Measurements from ENCODE around the gene GSTM1. TPM values are rescaled to one million over a fixed set of nuclear protein-coding genes. Genes with fewer than 3 reads are reported as not detected.

GSTM1 gene
- total and polyA plus RNA-seq, 7 donors = 0.39 to 27.6 (median 17.0) TPM; not detected in 3

- intact Hi-C loops (cut with DNase I) = no loop called here
- Histone ChIP-seq H3K4me3 (no peak overlapping the region), H3K27me3 (peaks cover 0 to 4% (median 0%) of the 10 kb centered on the region in 3 donors), H3K4me1 (peaks cover 0 to under 1% (median 0%) of the 10 kb centered on the region in 4 donors), H3K27ac (no peak overlapping the region), H3K36me3 (no peaks in the 10 kb centered on the region), H3K9me3 (no peaks in the 10 kb centered on the region)
- TF ChIP-seq POLR2AphosphoS5 (IDR thresholded peaks at IDR 0.05) = no peak
- TF ChIP-seq EP300 (IDR thresholded peaks at IDR 0.05) = no peak
- TF ChIP-seq POLR2A (IDR thresholded peaks at IDR 0.05) = no peak
- no peak for TF ChIP-seq CTCF (IDR thresholded peaks at IDR 0.05)
- no peak for DNase-seq
- WGBS, 2 donors = 93 to 94% methylated on average over 5 of the region's 5 CpGs
Observed at GRCh38 chr1:109713636-109714035, 26.0 kb downstream of the GSTM1 start.

GRCh38 chr1:109714661-109715372, 27.2 kb downstream of the GSTM1 start:
- WGBS, 2 donors = 88 to 94% methylated on average over 12 of the region's 12 CpGs
- H3K4me1 ChIP-seq = peaks cover 0 to 11% (median 0%) of the 10 kb centered on the region in 4 donors
- DNase-seq = no peak
- H3K27me3 ChIP-seq = peaks cover 0 to 4% (median 0%) of the 10 kb centered on the region in 3 donors
- no peaks in the 10 kb centered on the region for H3K9me3 ChIP-seq
- intact Hi-C loops (cut with DNase I) = no loop called here
- H3K4me3 ChIP-seq = no peak overlapping the region
- no peak overlapping the region for H3K27ac ChIP-seq
- TF ChIP-seq POLR2A (IDR thresholded peaks at IDR 0.05) (no peak), EP300 (IDR thresholded peaks at IDR 0.05) (no peak), POLR2AphosphoS5 (IDR thresholded peaks at IDR 0.05) (no peak), CTCF (IDR thresholded peaks at IDR 0.05) (no peak)
- H3K36me3 ChIP-seq = no peaks in the 10 kb centered on the region

GRCh38 chr1:109716121-109716520, 28.5 kb downstream of the GSTM1 start:
- WGBS, 2 donors = 94 to 96% methylated on average over 3 of the region's 3 CpGs
- no peak overlapping the region for H3K27ac ChIP-seq

GRCh38 chr1:109716570-109717090, 29.0 kb downstream of the GSTM1 start:
- no peak for DNase-seq
- intact Hi-C loops (cut with DNase I) = no loop called here

More at GRCh38 chr1:109716121-109716520, 28.5 kb downstream of the GSTM1 start:
- Histone ChIP-seq H3K4me3 (no peak overlapping the region), H3K36me3 (no peaks in the 10 kb centered on the region), H3K27me3 (peaks cover 0 to 4% (median 0%) of the 10 kb centered on the region in 3 donors), H3K9me3 (no peaks in the 10 kb centered on the region), H3K4me1 (peaks cover 0 to 11% (median 0%) of the 10 kb centered on the region in 4 donors)
- intact Hi-C loops (cut with DNase I) = no loop called here
- DNase-seq = no peak
- TF ChIP-seq EP300 (IDR thresholded peaks at IDR 0.05) = no peak
- no peak for TF ChIP-seq POLR2AphosphoS5 (IDR thresholded peaks at IDR 0.05)

More at GRCh38 chr1:109716570-109717090, 29.0 kb downstream of the GSTM1 start:
- Histone ChIP-seq H3K4me1 (peaks cover 0 to 11% (median 0%) of the 10 kb centered on the region in 4 donors), H3K27me3 (peaks cover 0 to 4% (median 0%) of the 10 kb centered on the region in 3 donors), H3K27ac (no peak overlapping the region), H3K36me3 (no peaks in the 10 kb centered on the region), H3K9me3 (no peaks in the 10 kb centered on the region), H3K4me3 (no peak overlapping the region)
- TF ChIP-seq POLR2A (IDR thresholded peaks at IDR 0.05) = no peak
- no peak for TF ChIP-seq POLR2AphosphoS5 (IDR thresholded peaks at IDR 0.05)
- TF ChIP-seq CTCF (IDR thresholded peaks at IDR 0.05) = no peak
- no peak for TF ChIP-seq EP300 (IDR thresholded peaks at IDR 0.05)
- WGBS, 2 donors = 76 to 78% methylated on average over 3 of the region's 3 CpGs

Measured in sigmoid colon (tissue), 7 donors.